GM21367 (cell line): ENCODE measurements around the gene COL11A2.

Experiments
- ATAC-seq: cut with Tn5 transposase; IDR thresholded peaks from one replicate; pipeline ENCODE4 v1.9.1; 2021; ENCODE audit not compliant: unreplicated experiment

Gene COL11A2

GRCh38 chr6:33193619-33194018 is 1.4 kb upstream of the COL11A2 start:
- ATAC-seq: no peak

- no peak for ATAC-seq
Measured at GRCh38 chr6:33192671-33193602, 670 bp upstream of the COL11A2 start.

GRCh38 chr6:33191383-33192104 is 723 bp downstream of the COL11A2 start:
- ATAC-seq: no peak

- no peak for ATAC-seq
Measured at GRCh38 chr6:33190504-33191107, 1.7 kb downstream of the COL11A2 start.

GRCh38 chr6:33189625-33190448 is 2.4 kb downstream of the COL11A2 start:
- no peak for ATAC-seq

GRCh38 chr6:33189164-33189563 is 3.1 kb downstream of the COL11A2 start:
- ATAC-seq: no peak

GRCh38 chr6:33187809-33188208 is 4.5 kb downstream of the COL11A2 start:
- ATAC-seq: no peak

GRCh38 chr6:33185654-33186187 is 6.5 kb downstream of the COL11A2 start:
- no peak for ATAC-seq

GRCh38 chr6:33185190-33185589 is 7.1 kb downstream of the COL11A2 start:
- no peak for ATAC-seq

GRCh38 chr6:33183071-33183683 is 9.1 kb downstream of the COL11A2 start:
- no peak for ATAC-seq

GRCh38 chr6:33181141-33181540 is 11.1 kb downstream of the COL11A2 start:
- ATAC-seq: no peak

- ATAC-seq: no peak
Measured at GRCh38 chr6:33178755-33179475, 13.4 kb downstream of the COL11A2 start.

GRCh38 chr6:33177552-33178446 is 14.5 kb downstream of the COL11A2 start:
- ATAC-seq: no peak

- no peak for ATAC-seq
Measured at GRCh38 chr6:33176906-33177305, 15.4 kb downstream of the COL11A2 start.

- no peak for ATAC-seq
Measured at GRCh38 chr6:33175436-33176069, 16.7 kb downstream of the COL11A2 start.

- ATAC-seq: no peak
Measured at GRCh38 chr6:33174784-33175183, 17.5 kb downstream of the COL11A2 start.

GRCh38 chr6:33173535-33174180 is 18.6 kb downstream of the COL11A2 start:
- no peak for ATAC-seq
